SK-N-MC (cell line): ENCODE measurements around the gene TET2.

Source experiments
- EZH2 ChIP-seq: fragments of 200-600 bp; sonication (generic); IDR thresholded peaks from one replicate; pipeline ENCODE4 v1.6.1; 2017; ENCODE audit warnings: antibody characterized with exemption
- FOXP2 ChIP-seq: optimal IDR thresholded peaks from 2 replicates; pipeline ENCODE3; 2011; ENCODE audit warnings: mild to moderate bottlenecking, moderate library complexity; ENCODE audit not compliant: insufficient read depth; ENCODE audit errors: extremely low read length, control extremely low read depth
- POLR2AphosphoS5 ChIP-seq: IDR thresholded peaks from 2 replicates; pipeline ENCODE4 v1.6.1; 2012; ENCODE audit warnings: mild to moderate bottlenecking, low read depth, low read length, borderline replicate concordance

GRCh38 chr4:105130945-105131344 lies 15.7 kb upstream of the TET2 start:
- TF ChIP-seq EZH2 (no peak), POLR2AphosphoS5 (no peak), FOXP2 (no peak)
